HG03196 (cell line): ENCODE results near the gene TMEM131L.
"Not testable (repeated sequence)": the region's sequence is repeated elsewhere in the genome, so short reads cannot be mapped to it uniquely, and the experiment has no call there.

ENCODE experiments used
- ATAC-seq: cut with Tn5 transposase; IDR thresholded peaks from one replicate; pipeline ENCODE4 v1.9.1; 2021; ENCODE audit not compliant: unreplicated experiment

The TMEM131L gene

GRCh38 chr4:153448003-153448731, 18.0 kb upstream of the TMEM131L start:
- no peak for ATAC-seq

- no peak for ATAC-seq
Measured at GRCh38 chr4:153449338-153449737, 16.8 kb upstream of the TMEM131L start.

- no peak for ATAC-seq
Measured at GRCh38 chr4:153450544-153450917, 15.6 kb upstream of the TMEM131L start.

GRCh38 chr4:153451145-153451544, 15.0 kb upstream of the TMEM131L start:
- ATAC-seq, result not testable (repeated sequence)

GRCh38 chr4:153451911-153452657, 14.1 kb upstream of the TMEM131L start:
- ATAC-seq, result no peak

GRCh38 chr4:153452658-153453378, 13.3 kb upstream of the TMEM131L start:
- ATAC-seq, result no peak

- no peak for ATAC-seq
Measured at GRCh38 chr4:153453402-153453801, 12.8 kb upstream of the TMEM131L start.

- no peak for ATAC-seq
Measured at GRCh38 chr4:153458969-153459368, 7.2 kb upstream of the TMEM131L start.

GRCh38 chr4:153461549-153461948, 4.6 kb upstream of the TMEM131L start:
- ATAC-seq, result not testable (repeated sequence)

GRCh38 chr4:153464068-153464467, 2.1 kb upstream of the TMEM131L start:
- no peak for ATAC-seq

GRCh38 chr4:153465140-153465539, 1.0 kb upstream of the TMEM131L start:
- ATAC-seq, result no peak

- peak; percentile 13 for ATAC-seq
Measured at GRCh38 chr4:153465615-153466080, 512 bp upstream of the TMEM131L start.

- peak; percentile 53 for ATAC-seq
Measured at GRCh38 chr4:153466949-153467896, 1.1 kb downstream of the TMEM131L start.

GRCh38 chr4:153467897-153468262, 1.7 kb downstream of the TMEM131L start:
- ATAC-seq, result no peak

GRCh38 chr4:153468587-153468986, 2.4 kb downstream of the TMEM131L start:
- peak; percentile 26 for ATAC-seq

GRCh38 chr4:153469031-153469430, 2.9 kb downstream of the TMEM131L start:
- no peak for ATAC-seq

GRCh38 chr4:153471071-153471697, 5.0 kb downstream of the TMEM131L start:
- ATAC-seq, result not testable (repeated sequence)

GRCh38 chr4:153471698-153472093, 5.5 kb downstream of the TMEM131L start:
- peak; percentile 27 for ATAC-seq

- peak; percentile 39 for ATAC-seq
Measured at GRCh38 chr4:153472122-153473037, 6.2 kb downstream of the TMEM131L start.
